Activated T-cell treated with anti-CD3 and anti-CD28 coated beads, Interleukin-2, amount 50 U/mL, for 4 hours (primary cell): ENCODE results near the gene ZNF446. TPM values are rescaled to one million over a fixed set of nuclear protein-coding genes. Genes with fewer than 3 reads are reported as not detected.

ENCODE experiments used
- ATAC-seq, 2 donors: fragments of 200-7000 bp; cut with Tn5 transposase; one replicate each; pipeline ENCODE4 v1.10.0; 2021
- DNase-seq: peaks from one replicate; pipeline ENCODE4 v3.0.0-alpha.2; 2020
- H3K27me3 Mint-ChIP-seq: one replicate; pipeline ENCODE4 v1.8.0; 2021; ENCODE audit warnings: low read depth, mixed read lengths
- H3K36me3 Mint-ChIP-seq: one replicate; pipeline ENCODE4 v1.8.0; 2022; ENCODE audit warnings: mixed read lengths; ENCODE audit not compliant: insufficient read depth
- H3K4me1 Mint-ChIP-seq: one replicate; pipeline ENCODE4 v1.8.0; 2021; ENCODE audit warnings: low read depth, mixed read lengths
- H3K4me3 Mint-ChIP-seq: one replicate; pipeline ENCODE4 v1.8.0; 2021; ENCODE audit warnings: mild to moderate bottlenecking, moderate library complexity, mixed read lengths
- H3K9me3 Mint-ChIP-seq: one replicate; pipeline ENCODE4 v1.8.0; 2021; ENCODE audit warnings: mixed read lengths
- total RNA-seq, 3 donors: library from RNA; stranded (reverse); gene quantifications; one replicate each; pipeline ENCODE4 v1.2.1, GENCODE V29; 2021

The ZNF446 gene
- total RNA-seq, 3 donors from 2014 or later, result 5.3 to 6.4 (median 6.0) TPM

GRCh38 chr19:58519087-58519354, 42.9 kb downstream of the ZNF446 start:
- Mint-ChIP-seq H3K9me3 (no peaks in the 10 kb centered on the region), H3K4me3 (peak overlapping the region; percentile 97), H3K27me3 (no peaks in the 10 kb centered on the region), H3K36me3 (peaks cover 10% of the 10 kb centered on the region), H3K4me1 (peaks cover 39% of the 10 kb centered on the region)
- peak; percentile 5 to 11 for ATAC-seq
- DNase-seq, result peak; percentile 41

DNA sequence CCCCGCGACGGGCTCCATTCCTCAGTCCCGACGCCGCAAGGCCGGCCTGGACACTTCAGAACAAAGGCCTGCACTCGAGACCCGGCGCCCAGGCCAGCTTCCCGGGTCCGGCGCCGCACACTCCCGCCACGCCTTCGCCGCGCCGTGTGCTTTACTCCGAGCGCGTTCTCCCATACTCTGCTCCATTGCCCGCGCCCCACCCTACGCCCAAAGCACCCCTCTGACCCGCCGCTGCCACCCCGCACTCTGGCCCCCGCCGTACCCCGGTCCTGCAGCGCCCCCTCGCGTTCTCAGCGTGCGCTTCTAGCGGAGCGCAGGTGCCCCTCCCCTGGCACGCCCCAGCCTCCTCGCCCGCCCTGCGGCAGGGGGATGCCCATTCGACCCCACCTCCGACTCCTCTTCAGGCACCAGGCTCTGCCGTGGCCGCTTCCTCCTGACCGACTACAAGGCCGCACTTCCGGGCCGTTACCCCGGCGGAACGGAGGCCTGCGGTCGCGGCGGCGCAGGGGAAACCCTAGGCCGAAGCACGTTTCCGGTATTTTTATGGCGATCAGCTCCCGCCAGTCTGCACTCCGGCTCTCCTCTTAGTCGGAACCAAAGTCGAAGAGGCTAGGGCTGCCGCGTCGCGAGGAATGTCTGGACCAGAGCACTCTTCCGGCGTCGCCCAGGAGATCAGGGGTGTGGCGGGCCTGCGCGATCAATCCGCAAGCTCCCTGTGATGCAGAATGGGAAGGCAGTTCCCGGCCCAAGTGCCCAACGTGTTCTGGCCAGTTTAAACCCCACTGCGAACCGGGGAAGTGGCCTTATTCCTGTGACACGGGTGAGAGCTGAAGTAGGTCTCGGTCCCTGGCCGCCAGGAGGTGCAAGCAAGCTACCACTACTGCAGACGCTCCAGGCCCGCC, 43.5 kb downstream of the ZNF446 start, which contains the start of gene ZBTB45:
Gene ZBTB45 (minus strand): TSS at position 456 of the 902 bp plus-strand sequence. CDS start 2,137 bp downstream, outside the sequence.
- DNase-seq (peak; percentile 84), ATAC-seq (peak; percentile 87 to 88)
- H3K36me3 Mint-ChIP-seq, result peaks cover 10% of the 10 kb centered on the region
- H3K27me3 Mint-ChIP-seq, result no peaks in the 10 kb centered on the region
- no peaks in the 10 kb centered on the region for H3K9me3 Mint-ChIP-seq
- H3K4me1 Mint-ChIP-seq, result peaks cover 37% of the 10 kb centered on the region
- peak within 1 kb of the TSS; percentile 97 for H3K4me3 Mint-ChIP-seq

DNA sequence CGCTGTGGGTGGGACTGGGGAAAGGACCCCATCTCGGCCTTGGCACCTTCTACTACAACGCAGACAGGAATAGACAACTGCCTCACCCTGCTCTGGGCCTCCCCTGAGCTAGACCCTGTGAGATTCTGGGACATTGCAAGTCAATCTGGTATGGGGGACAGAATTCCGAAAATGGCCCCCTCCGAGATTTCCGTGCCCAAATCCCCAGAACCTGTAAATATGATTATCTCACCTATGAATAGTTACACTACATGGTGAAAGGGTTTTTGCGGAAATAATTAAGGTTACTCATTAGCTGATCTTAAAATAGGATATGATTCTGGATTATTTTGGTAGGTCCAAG, 44.1 kb downstream of the ZNF446 start:
- ATAC-seq, result no peak
- no peak for DNase-seq
- Mint-ChIP-seq H3K36me3 (peaks cover 9% of the 10 kb centered on the region), H3K27me3 (no peaks in the 10 kb centered on the region), H3K9me3 (no peaks in the 10 kb centered on the region), H3K4me1 (peaks cover 34% of the 10 kb centered on the region), H3K4me3 (peak overlapping the region; percentile 97)

GRCh38 chr19:58521651-58522050, 45.5 kb downstream of the ZNF446 start:
- peak overlapping the region; percentile 37 for H3K4me3 Mint-ChIP-seq
- peaks cover 25% of the 10 kb centered on the region for H3K4me1 Mint-ChIP-seq
- no peak for ATAC-seq

GRCh38 chr19:58522709-58523108, 46.6 kb downstream of the ZNF446 start:
- ATAC-seq, result no peak
- no peak overlapping the region for H3K4me3 Mint-ChIP-seq
- no peaks in the 10 kb centered on the region for H3K9me3 Mint-ChIP-seq
- no peaks in the 10 kb centered on the region for H3K27me3 Mint-ChIP-seq
- H3K4me1 Mint-ChIP-seq, result peaks cover 23% of the 10 kb centered on the region
- H3K36me3 Mint-ChIP-seq, result peaks cover 1% of the 10 kb centered on the region
- DNase-seq, result no peak

More at GRCh38 chr19:58521651-58522050, 45.5 kb downstream of the ZNF446 start:
- H3K9me3 Mint-ChIP-seq, result no peaks in the 10 kb centered on the region
- H3K36me3 Mint-ChIP-seq, result peaks cover 1% of the 10 kb centered on the region
- DNase-seq, result no peak
- no peaks in the 10 kb centered on the region for H3K27me3 Mint-ChIP-seq

DNA sequence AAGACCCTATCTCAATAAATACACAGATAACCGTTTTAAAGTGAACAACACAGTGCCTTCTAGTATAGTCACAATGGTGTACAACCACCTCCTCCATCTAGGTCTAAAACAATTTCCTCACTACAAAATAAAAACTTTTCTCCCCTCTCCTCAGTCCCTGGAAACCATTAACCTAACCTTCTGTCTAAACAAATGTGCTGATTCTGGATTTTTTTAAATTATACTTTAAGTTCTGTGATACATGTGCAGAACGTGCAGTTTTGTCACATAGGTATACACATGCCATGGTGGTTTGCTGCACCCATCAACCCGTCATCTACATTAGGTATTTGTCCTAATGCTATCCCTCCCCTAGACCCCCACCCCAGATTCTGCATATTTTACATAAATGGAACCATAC, 53.3 kb downstream of the ZNF446 start:
- Mint-ChIP-seq H3K4me1 (peaks cover 2% of the 10 kb centered on the region), H3K27me3 (peaks cover 2% of the 10 kb centered on the region), H3K36me3 (no peaks in the 10 kb centered on the region), H3K4me3 (no peak overlapping the region), H3K9me3 (no peaks in the 10 kb centered on the region)
- no peak for DNase-seq
- ATAC-seq, result no peak

Other genes with a start within 250 kb of the ZNF446 start
- 10 to 100 TPM; 41.6 to 43.8 (median 41.6) TPM for gene ZNF544, start 247.4 kb upstream of the ZNF446 start, total RNA-seq
- 1 to 10 TPM; 3.3 to 3.5 (median 3.4) TPM for gene ZNF8, start 197.4 kb upstream of the ZNF446 start, total RNA-seq
- 100 to 1,000 TPM; 117 TPM for gene ERVK3-1, start 171.0 kb upstream of the ZNF446 start, total RNA-seq
- gene ZSCAN22, start 149.4 kb upstream of the ZNF446 start, total RNA-seq, result 1 to 10 TPM; 3.0 to 4.3 (median 3.6) TPM
- 10 to 100 TPM in 2 of 3 donors, 1 to 10 TPM in 1; 9.0 to 12.0 (median 11.5) TPM for gene A1BG, start 122.9 kb upstream of the ZNF446 start, total RNA-seq
- under 1 TPM; 0.55 to 0.99 (median 0.98) TPM for gene ZNF497, start 113.6 kb upstream of the ZNF446 start, total RNA-seq
- gene ZNF837, start 95.3 kb upstream of the ZNF446 start, total RNA-seq, result 1 to 10 TPM; 1.2 to 2.1 (median 1.8) TPM
- 1,000 to 10,000 TPM; 2,106 to 2,287 (median 2,120) TPM for gene RPS5, start 89.1 kb upstream of the ZNF446 start, total RNA-seq
- 1 to 10 TPM; 2.5 to 3.2 (median 2.5) TPM for gene RNF225, start 80.7 kb upstream of the ZNF446 start, total RNA-seq
- gene ZNF584, start 67.7 kb upstream of the ZNF446 start, total RNA-seq, result 10 to 100 TPM; 17.8 to 20.5 (median 20.3) TPM
- gene ZNF132, start 36.2 kb upstream of the ZNF446 start, total RNA-seq, result 1 to 10 TPM; 1.0 to 1.8 (median 1.8) TPM
- gene ZNF324B, start 24.7 kb upstream of the ZNF446 start, total RNA-seq, result 10 to 100 TPM; 10.7 to 13.3 (median 11.3) TPM
- gene ZNF324, start 9.3 kb upstream of the ZNF446 start, total RNA-seq, result 10 to 100 TPM; 16.1 to 18.0 (median 16.4) TPM
- 10 to 100 TPM; 12.6 to 19.8 (median 19.5) TPM for gene SLC27A5, start 35.6 kb downstream of the ZNF446 start, total RNA-seq
- gene ZBTB45, start 43.5 kb downstream of the ZNF446 start, total RNA-seq, result 10 to 100 TPM; 15.4 to 16.7 (median 16.1) TPM
- gene TRIM28, start 67.7 kb downstream of the ZNF446 start, total RNA-seq, result 100 to 1,000 TPM; 850 to 963 (median 920) TPM
- 100 to 1,000 TPM; 117 to 128 (median 119) TPM for gene CHMP2A, start 78.8 kb downstream of the ZNF446 start, total RNA-seq
- 100 to 1,000 TPM; 138 to 155 (median 153) TPM for gene UBE2M, start 82.3 kb downstream of the ZNF446 start, total RNA-seq
- gene MZF1, start 97.0 kb downstream of the ZNF446 start, total RNA-seq, result 10 to 100 TPM; 12.4 to 16.9 (median 12.7) TPM